GM10266 (cell line): ENCODE results near the gene SLC47A2.

Experiments
- DNase-seq: peaks from one replicate; pipeline ENCODE4 v3.0.0; 2012; ENCODE audit errors: extremely low spot score
- CTCF ChIP-seq: IDR thresholded peaks from 2 replicates; pipeline ENCODE4 v1.5.1; 2012; ENCODE audit warnings: mild to moderate bottlenecking, low read depth; ENCODE audit not compliant: control insufficient read depth, insufficient read depth; ENCODE audit errors: missing control alignments

The SLC47A2 gene

GRCh38 chr17:19629449-19629848 is 86.9 kb downstream of the SLC47A2 start:
- no peak for TF ChIP-seq CTCF
- DNase-seq = no peak
